Stomach (tissue), 4 donors: ENCODE results near the gene KCNJ9.

Experiments
- CTCF ChIP-seq, 7 experiments: fragments of 450-650 bp in 4 of 7; fragments of 200-600 bp in 3 of 7; sonication (generic) in 3 of 7; IDR thresholded peaks; one replicate each; pipeline ENCODE4 v1.5.1; 2016 to 2019; ENCODE audit warnings: antibody characterized with exemption in 7 of 7, control low read depth in 2 of 7, mild to moderate bottlenecking in 1 of 7
- EP300 ChIP-seq: sonication (generic); formaldehyde crosslinking; IDR thresholded peaks from one replicate; pipeline ENCODE4 v1.6.1; 2017; ENCODE audit warnings: antibody characterized with exemption
- POLR2A ChIP-seq, 4 donors: fragments of 450-650 bp; IDR thresholded peaks; one replicate each; pipeline ENCODE4 v1.6.1; 2016; ENCODE audit warnings: antibody characterized with exemption in 4 of 4, control low read depth in 2 of 4, mild to moderate bottlenecking in 1 of 4, moderate library complexity in 1 of 4
- POLR2AphosphoS5 ChIP-seq, 3 donors: sonication (generic); formaldehyde crosslinking; IDR thresholded peaks; one replicate each; pipeline ENCODE4 v1.6.1; 2016; ENCODE audit warnings: antibody characterized with exemption in 3 of 3

GRCh38 chr1:160032165-160032820, 49.0 kb upstream of the KCNJ9 start:
- TF ChIP-seq POLR2A (IDR thresholded peaks at IDR 0.05): no peak
- TF ChIP-seq POLR2AphosphoS5 (IDR thresholded peaks at IDR 0.05): no peak
- no peak for TF ChIP-seq CTCF (IDR thresholded peaks at IDR 0.05)
- TF ChIP-seq EP300: no peak
